ACC112 (cell line): ENCODE results near the gene LHX4.

Experiments used
- H2AFZ ChIP-seq: fragments of 200-600 bp; sonication (generic); one replicate; pipeline ENCODE4 v1.6.0; 2017; ENCODE audit warnings: antibody characterized with exemption, low read length; ENCODE audit not compliant: unreplicated experiment
- H3K27ac ChIP-seq: fragments of 200-600 bp; sonication (generic); 2 replicates; pipeline ENCODE4 v1.5.1; 2014; ENCODE audit warnings: low read depth, mild to moderate bottlenecking, antibody characterized with exemption, low read length, moderate library complexity
- H3K27me3 ChIP-seq: fragments of 200-600 bp; sonication (generic); 2 replicates; pipeline ENCODE4 v1.6.1; 2014; ENCODE audit warnings: mild to moderate bottlenecking, antibody characterized with exemption, low read length, moderate library complexity, mixed read lengths; ENCODE audit not compliant: insufficient read depth
- H3K36me3 ChIP-seq: fragments of 200-600 bp; sonication (generic); 2 replicates; pipeline ENCODE4 v1.6.1; 2016; ENCODE audit warnings: mild to moderate bottlenecking, antibody characterized with exemption, low read length, moderate library complexity, mixed read lengths; ENCODE audit not compliant: insufficient read depth
- H3K4me1 ChIP-seq: fragments of 200-600 bp; sonication (generic); one replicate; pipeline ENCODE4 v1.6.1; 2016; ENCODE audit warnings: low read length, mixed read lengths; ENCODE audit not compliant: insufficient read depth, unreplicated experiment, control insufficient read depth
- H3K4me3 ChIP-seq: fragments of 200-600 bp; sonication (generic); 2 replicates; pipeline ENCODE4 v1.5.1; 2014; ENCODE audit warnings: mild to moderate bottlenecking, low read depth, low read length
- H3K79me2 ChIP-seq: fragments of 200-600 bp; sonication (generic); one replicate; pipeline ENCODE4 v1.6.0; 2016; ENCODE audit warnings: low read length; ENCODE audit not compliant: control insufficient read depth, unreplicated experiment, insufficient read depth

The LHX4 gene

DNA sequence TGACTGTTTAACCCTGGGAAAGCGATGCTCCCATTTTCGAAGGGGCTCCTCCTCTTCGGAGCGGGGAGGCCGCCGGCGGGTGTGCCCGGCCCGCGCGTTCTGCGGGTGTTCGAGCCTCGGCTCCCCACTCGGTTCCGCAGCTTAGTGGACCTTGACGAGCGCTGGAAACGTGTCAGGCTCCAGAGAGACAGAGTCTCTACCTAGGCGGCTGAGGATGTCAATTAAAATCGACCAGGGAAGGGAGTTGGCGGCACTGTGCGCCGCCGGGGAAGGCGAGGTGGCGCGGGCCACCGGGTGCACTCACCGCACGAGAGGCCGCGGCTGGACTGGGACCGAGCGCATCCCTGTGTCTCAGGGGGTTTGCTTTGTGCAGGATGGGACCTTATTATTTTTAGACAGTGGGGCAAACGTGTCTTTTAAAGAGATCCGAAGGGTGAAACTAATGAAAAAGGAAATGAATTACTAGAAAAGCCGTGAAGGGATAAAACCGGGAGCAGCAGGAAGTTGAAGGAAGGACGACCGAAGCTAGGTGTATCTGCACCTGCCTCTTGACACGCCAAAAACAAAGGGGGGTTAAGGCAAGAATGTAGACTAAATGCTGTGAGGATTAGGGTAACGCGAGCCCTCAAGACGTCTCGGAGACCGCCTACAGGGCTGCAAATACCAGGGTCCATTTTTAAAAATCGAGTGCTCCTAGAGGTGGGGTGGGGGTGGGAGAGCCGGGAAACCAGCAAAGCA lies 5.6 kb downstream of the LHX4 start:
- H3K79me2 ChIP-seq = no peaks in the 10 kb centered on the region
- H3K27me3 ChIP-seq = peaks cover 99% of the 10 kb centered on the region
- no peak overlapping the region for H2AFZ ChIP-seq
- H3K27ac ChIP-seq = no peak overlapping the region
- H3K4me1 ChIP-seq = no peaks in the 10 kb centered on the region
- H3K36me3 ChIP-seq = no peaks in the 10 kb centered on the region
- H3K4me3 ChIP-seq = no peak overlapping the region

DNA sequence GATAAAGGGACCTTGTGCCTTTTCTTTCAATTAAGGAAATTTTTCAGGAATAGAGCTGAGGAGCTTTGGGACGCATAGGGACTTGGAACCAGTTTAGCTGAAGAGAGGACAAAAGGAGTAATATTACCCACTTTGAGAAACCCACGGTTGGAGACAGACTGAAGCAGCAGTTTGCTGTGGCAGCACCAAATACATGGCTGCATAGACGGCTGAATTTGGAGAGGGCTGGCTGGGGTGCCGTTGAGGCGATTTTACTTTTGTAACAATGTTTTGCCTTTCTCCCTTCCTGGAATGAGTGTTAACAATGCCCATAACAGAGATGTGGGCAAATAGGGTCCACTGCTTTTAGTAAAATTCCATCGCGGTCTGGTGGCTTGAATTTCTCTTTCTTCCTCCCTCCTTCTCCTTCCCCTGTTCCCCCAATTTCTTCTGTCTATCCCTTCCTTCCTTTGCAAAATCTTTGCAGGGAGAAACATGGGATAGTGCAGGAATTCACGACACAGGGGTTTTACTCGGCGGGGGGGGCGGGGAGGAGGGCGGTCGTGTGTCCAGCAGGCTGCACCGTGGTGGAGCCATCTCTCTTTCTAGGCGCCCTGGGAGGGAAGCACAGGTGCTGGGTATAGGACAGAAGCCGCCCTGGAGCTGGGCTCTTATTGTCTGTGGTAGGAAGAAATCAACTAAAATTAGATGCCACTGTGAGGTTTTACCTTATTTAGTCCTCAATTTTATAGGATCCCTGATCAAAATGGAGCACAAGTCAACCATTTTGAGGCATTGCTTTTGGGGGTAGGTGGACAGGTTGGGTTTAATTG lies 6.8 kb downstream of the LHX4 start:
- Histone ChIP-seq H3K79me2 (no peaks in the 10 kb centered on the region), H3K4me3 (no peak overlapping the region), H3K27me3 (peaks cover 99% of the 10 kb centered on the region), H3K27ac (no peak overlapping the region), H3K4me1 (no peaks in the 10 kb centered on the region), H3K36me3 (no peaks in the 10 kb centered on the region), H2AFZ (no peak overlapping the region)

DNA sequence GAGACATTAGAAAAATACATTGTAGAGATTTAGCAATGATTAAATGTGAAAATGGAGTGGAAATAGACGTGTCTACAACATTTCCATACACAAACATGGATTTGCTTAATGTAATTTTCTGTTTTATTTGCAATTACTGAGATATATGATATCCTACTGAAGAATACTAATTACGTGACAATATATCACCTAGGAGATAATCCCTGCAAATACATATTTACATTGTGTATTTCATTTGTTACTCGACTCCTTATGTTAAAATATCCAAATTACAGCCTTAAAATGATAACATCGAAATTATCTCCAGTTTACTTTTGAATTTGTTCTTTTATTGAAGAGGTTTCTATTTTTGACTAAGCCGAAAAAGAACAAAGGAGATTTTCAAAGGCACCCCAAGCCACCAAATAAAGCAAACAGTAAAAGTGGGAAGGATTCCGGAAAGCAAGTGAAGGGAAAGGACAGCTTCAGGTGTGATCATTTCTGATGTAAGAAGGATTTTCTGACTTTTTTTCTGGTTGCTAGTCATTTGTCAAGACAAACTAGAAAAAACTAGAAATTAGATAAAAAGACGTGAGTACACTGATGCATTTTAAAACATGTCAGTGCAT lies 7.9 kb downstream of the LHX4 start:
- peaks cover 96% of the 10 kb centered on the region for H3K27me3 ChIP-seq
- no peak overlapping the region for H3K4me3 ChIP-seq
- H3K36me3 ChIP-seq = no peaks in the 10 kb centered on the region
- no peaks in the 10 kb centered on the region for H3K4me1 ChIP-seq
- H2AFZ ChIP-seq = no peak overlapping the region
- no peaks in the 10 kb centered on the region for H3K79me2 ChIP-seq
- H3K27ac ChIP-seq = no peak overlapping the region

DNA sequence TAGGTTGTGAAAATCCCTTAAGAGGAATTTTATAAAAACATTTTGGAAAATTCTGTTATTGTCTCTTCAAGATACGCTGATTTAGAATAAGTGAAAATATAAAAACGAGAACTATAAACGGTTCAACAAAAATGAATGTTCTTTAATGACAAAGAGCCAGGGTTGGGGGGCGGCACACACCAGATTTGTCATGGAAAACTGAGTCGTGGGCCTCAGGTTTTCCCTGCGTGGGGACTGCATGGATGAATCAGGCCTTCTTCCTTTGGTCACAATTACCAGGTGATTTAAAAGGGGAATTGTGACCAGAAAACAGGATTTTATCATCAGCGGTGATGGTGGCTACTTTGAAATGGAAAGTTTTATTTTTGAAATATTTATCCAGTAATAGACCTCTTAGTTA lies 8.6 kb downstream of the LHX4 start:
- Histone ChIP-seq H3K4me1 (no peaks in the 10 kb centered on the region), H2AFZ (no peak overlapping the region), H3K27me3 (peaks cover 88% of the 10 kb centered on the region), H3K4me3 (no peak overlapping the region), H3K79me2 (no peaks in the 10 kb centered on the region), H3K27ac (no peak overlapping the region), H3K36me3 (no peaks in the 10 kb centered on the region)

DNA sequence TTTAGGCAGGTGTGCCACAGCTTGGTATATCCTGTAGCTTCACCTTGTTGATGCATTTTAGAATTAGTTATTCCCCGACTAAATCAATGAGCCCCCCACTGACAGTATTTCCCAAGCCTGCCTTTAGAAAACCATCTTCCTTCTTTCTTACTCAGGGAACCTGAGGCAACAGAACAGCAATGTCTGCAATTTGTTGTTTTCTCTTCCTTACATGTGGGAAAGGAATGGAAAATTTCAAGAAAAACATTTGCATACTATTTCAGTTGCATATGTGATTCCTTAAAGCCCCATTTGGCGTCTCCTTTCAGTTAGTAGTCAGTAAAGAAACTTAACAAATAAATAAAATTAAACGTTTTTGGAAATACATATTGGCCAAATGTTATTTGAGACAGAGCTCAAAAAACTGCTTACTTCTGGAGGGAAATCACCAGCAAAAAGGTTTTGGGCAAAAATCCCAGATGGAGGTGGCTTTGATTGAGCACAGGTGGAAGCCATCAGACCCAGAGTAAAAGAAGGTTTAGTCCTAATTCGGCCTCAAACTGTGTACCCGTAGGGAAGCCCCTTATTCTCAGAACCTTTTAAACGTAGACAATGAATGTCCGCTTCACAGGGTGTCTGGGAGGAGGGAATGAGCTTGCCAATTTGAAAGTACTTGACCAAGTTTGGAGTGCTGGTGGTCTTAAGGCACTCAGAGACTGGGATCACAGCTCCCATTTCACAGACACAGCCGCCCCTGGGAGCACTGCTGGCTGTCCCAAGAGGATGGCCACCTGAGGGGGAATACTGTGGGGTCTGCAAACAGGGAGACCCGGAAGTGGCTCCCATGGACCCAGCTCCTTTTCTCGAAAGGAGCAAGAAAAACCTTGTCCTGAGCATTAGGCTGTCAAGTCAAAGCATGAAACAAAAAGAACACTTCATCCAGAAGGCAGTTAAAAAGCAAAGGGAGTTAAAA lies 9.4 kb downstream of the LHX4 start:
- no peak overlapping the region for H3K27ac ChIP-seq
- H3K4me1 ChIP-seq = no peaks in the 10 kb centered on the region
- peaks cover 82% of the 10 kb centered on the region for H3K27me3 ChIP-seq

DNA sequence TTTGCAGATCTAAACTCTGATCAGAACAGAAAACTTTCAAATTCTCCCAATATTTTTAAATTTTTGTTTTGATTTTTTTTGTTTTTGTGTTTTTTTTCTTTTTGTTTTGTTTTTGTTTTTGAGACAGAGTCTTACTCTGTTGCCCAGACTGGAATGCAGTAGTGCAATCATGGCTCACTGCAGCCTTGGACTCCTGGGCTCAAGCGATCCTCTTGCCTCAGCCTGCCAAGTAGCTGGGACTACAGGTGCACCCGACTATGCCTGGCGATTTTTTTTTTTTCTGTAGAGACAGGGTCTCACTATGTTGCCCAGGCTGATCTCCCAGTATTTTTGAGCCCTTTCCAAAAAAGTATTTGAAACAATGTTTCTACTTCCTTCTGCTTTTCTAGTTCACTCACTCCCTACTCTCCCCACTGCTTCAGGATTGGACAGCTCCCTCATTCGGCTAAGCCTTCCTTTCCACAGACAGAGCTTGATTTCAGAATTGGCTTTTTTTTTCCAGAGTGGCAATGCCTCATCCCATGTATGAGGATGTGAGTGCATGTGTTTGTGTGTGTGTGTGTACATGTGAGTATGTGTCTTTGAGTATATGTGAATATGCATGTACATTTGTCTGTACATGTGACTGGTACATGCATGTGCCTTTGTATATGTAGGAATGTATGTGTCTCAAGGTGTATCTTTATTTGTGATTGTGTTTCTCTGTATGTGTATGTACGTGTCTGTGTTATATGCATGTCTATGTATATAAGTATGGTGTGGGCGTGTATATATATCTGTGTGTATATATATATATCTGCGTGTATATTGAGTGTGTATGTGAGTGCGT lies 11.9 kb downstream of the LHX4 start:
- H2AFZ ChIP-seq = no peak overlapping the region
- no peaks in the 10 kb centered on the region for H3K79me2 ChIP-seq
- H3K4me1 ChIP-seq = no peaks in the 10 kb centered on the region
- no peak overlapping the region for H3K4me3 ChIP-seq
- no peaks in the 10 kb centered on the region for H3K36me3 ChIP-seq
- peaks cover 57% of the 10 kb centered on the region for H3K27me3 ChIP-seq
- no peak overlapping the region for H3K27ac ChIP-seq

More for the DNA sequence above, 9.4 kb downstream of the LHX4 start:
- H3K79me2 ChIP-seq = no peaks in the 10 kb centered on the region
- H2AFZ ChIP-seq = no peak overlapping the region
- H3K4me3 ChIP-seq = no peak overlapping the region
- no peaks in the 10 kb centered on the region for H3K36me3 ChIP-seq

DNA sequence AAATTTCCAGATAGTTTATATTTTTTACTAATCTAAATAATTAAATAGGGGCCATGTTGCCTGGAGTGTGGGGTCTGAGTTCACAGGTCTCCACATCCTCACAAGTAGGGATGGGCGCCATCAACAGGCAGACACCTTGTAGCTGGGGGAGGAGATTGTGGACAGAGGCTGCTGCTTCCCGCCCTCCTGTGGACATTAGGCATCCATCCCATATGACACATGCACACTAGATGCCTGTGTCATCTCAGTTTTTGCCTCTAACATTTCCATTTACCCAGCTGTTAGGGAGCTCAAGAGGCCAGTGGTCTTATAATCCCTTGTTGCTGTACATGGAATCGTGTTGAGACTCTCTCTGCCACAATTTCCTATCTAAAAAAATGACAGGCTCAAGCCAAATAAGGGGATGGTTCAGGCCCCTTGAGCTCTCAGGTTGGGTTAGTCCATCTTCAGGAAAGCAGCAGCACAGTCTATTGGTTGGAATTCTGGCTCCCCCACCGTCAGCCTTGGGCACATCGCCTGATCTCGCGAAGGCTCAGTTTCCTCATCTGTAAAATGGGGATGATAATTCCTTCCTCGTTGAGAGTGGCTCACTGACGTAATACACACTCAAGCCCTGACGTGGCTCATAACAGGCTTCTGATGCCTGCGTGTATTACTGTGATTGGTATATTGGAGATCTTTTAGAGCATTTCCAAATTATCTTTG lies 13.6 kb downstream of the LHX4 start:
- Histone ChIP-seq H3K4me1 (no peaks in the 10 kb centered on the region), H3K27ac (no peak overlapping the region), H3K27me3 (peaks cover 39% of the 10 kb centered on the region), H3K79me2 (no peaks in the 10 kb centered on the region), H3K4me3 (no peak overlapping the region), H3K36me3 (no peaks in the 10 kb centered on the region), H2AFZ (no peak overlapping the region)

DNA sequence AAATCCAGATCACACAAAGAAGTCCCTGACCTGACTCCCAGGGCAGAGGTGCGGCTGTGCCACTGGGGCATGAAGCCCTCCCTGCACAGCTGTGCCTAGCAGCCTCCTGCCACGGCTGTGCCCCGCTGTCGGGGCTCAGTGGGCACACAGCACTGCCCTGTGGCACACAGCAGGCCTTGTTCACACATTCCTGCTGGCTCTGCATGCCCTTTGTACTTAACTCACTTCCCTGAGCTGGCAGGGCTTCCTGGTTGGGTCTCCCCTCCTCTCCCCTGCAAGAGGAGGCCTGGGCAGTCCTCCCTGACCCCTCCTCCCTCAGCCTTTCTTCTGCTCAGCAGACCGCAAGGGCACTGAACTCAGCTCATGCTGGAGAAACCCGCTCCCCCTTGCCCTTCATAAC lies 14.8 kb downstream of the LHX4 start:
- H3K4me3 ChIP-seq = no peak overlapping the region
- H3K27ac ChIP-seq = no peak overlapping the region
- H3K27me3 ChIP-seq = peaks cover 28% of the 10 kb centered on the region
- H3K4me1 ChIP-seq = no peaks in the 10 kb centered on the region
- no peaks in the 10 kb centered on the region for H3K79me2 ChIP-seq
- H2AFZ ChIP-seq = no peak overlapping the region
- H3K36me3 ChIP-seq = no peaks in the 10 kb centered on the region

DNA sequence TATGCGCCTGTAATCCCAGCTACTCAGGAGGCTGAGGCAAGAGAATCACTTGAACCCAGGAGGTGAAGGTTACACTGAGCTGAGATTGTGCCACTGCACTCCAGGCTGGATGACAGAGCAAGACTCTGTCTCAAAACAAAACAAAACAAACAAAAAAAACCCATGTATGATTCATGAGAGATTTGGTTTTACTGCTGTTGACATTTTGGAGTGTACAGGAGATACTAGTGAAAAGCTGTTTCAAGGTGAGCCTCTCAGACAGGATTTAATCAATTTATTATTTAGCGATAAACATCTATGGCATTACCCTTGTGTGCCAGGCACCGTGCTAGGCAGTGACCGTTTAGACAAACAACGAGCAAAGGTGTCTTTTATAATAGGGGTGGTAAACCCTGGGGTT lies 16.5 kb downstream of the LHX4 start:
- Histone ChIP-seq H3K79me2 (no peaks in the 10 kb centered on the region), H3K4me3 (no peak overlapping the region), H3K27ac (no peak overlapping the region), H2AFZ (no peak overlapping the region), H3K36me3 (no peaks in the 10 kb centered on the region), H3K4me1 (no peaks in the 10 kb centered on the region), H3K27me3 (peaks cover 10% of the 10 kb centered on the region)
